ENCODE results near the gene LDAF1. TPM values are rescaled to one million over a fixed set of nuclear protein-coding genes. Genes with fewer than 3 reads are reported as not detected.

Gene LDAF1
- total and polyA plus RNA-seq, 10 of the 15 experiments (the other 5 are each of a cell fraction or from before 2014, with no cell fraction given): 4.6 to 21.4 (median 6.6) TPM

DNA sequence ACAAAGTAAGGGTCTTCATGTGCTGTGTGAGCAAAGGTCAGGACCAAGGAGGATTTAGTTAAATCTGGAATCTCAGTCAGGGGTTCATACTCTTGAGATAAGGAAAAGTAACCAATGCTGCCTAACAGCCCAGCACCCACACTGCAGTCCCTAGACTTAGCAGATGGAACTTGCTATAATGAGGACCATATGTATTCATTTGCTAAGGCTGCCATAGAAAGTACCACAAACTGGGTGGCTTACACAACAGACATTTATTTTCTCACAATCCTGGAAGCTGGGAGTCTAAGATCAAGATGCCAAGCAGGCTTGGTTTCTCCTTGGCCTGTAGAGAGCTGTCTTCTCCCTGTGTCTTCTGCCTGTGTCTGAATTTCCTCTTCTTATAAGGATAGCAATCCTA lies 32.1 kb downstream of the LDAF1 start (continued):
- TF ChIP-seq, protein P1, sequence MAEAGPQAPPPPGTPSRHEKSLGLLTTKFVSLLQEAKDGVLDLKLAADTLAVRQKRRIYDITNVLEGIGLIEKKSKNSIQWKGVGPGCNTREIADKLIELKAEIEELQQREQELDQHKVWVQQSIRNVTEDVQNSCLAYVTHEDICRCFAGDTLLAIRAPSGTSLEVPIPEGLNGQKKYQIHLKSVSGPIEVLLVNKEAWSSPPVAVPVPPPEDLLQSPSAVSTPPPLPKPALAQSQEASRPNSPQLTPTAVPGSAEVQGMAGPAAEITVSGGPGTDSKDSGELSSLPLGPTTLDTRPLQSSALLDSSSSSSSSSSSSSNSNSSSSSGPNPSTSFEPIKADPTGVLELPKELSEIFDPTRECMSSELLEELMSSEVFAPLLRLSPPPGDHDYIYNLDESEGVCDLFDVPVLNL (IDR thresholded peaks at IDR 0.05; ENCODE audit: low read depth, low read length): no peak

DNA sequence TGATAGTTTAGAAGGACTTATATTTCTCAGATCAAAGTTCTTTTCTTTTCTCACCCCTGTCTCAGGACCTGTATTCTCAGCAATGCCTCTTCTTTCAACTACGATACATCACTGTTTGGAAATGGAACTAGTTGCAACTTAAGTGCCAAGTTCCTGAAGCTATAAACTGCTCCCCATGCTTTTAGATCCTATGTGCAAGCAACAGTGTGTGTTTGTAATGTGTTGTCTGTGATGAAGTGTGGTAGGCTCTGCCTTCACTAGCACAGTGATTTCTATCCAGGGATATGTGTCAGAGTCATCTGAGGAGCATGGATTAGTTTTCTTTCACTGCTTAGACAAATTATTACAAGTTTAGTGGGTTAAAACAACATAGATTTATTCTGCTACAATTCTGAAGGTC lies 34.5 kb downstream of the LDAF1 start:
- TF ChIP-seq IKZF1 (conservative IDR thresholded peaks at IDR 0.05) (no peak), FOS (IDR thresholded peaks at IDR 0.05; ENCODE audit: borderline replicate concordance, extremely low read depth, insufficient read length) (no peak), POLR2AphosphoS5 (IDR thresholded peaks at IDR 0.05; ENCODE audit: low read length) (no peak), FOXM1 (IDR thresholded peaks at IDR 0.05; ENCODE audit: low read depth, low read length) (no peak), ZNF384 (IDR thresholded peaks at IDR 0.05; ENCODE audit: borderline replicate concordance, low read depth, low read length) (no peak), BACH1 (IDR thresholded peaks at IDR 0.05; ENCODE audit: borderline replicate concordance) (no peak), SUPT20H (IDR thresholded peaks at IDR 0.05; ENCODE audit: borderline replicate concordance, control insufficient read depth, low read depth, low read length) (no peak), CHD1 (IDR thresholded peaks at IDR 0.05; ENCODE audit: low read depth, low read length) (no peak)
- TF ChIP-seq, protein P2, sequence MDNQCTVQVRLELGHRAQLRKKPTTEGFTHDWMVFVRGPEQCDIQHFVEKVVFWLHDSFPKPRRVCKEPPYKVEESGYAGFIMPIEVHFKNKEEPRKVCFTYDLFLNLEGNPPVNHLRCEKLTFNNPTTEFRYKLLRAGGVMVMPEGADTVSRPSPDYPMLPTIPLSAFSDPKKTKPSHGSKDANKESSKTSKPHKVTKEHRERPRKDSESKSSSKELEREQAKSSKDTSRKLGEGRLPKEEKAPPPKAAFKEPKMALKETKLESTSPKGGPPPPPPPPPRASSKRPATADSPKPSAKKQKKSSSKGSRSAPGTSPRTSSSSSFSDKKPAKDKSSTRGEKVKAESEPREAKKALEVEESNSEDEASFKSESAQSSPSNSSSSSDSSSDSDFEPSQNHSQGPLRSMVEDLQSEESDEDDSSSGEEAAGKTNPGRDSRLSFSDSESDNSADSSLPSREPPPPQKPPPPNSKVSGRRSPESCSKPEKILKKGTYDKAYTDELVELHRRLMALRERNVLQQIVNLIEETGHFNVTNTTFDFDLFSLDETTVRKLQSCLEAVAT (IDR thresholded peaks at IDR 0.05): no peak
- TF ChIP-seq, protein P3, sequence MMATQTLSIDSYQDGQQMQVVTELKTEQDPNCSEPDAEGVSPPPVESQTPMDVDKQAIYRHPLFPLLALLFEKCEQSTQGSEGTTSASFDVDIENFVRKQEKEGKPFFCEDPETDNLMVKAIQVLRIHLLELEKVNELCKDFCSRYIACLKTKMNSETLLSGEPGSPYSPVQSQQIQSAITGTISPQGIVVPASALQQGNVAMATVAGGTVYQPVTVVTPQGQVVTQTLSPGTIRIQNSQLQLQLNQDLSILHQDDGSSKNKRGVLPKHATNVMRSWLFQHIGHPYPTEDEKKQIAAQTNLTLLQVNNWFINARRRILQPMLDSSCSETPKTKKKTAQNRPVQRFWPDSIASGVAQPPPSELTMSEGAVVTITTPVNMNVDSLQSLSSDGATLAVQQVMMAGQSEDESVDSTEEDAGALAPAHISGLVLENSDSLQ (IDR thresholded peaks at IDR 0.05): no peak
- POLR2A ChIA-PET: no interaction called here
- H3K27ac ChIP-seq (ENCODE audit: control insufficient read depth, insufficient read depth): no peak overlapping the region
- no peak overlapping the region for H3K4me3 ChIP-seq
- no peak overlapping the region for H2AFZ ChIP-seq (ENCODE audit: control insufficient read depth, low read depth, low read length)
- intact Hi-C loops (cut with micrococcal nuclease; ENCODE audit: unreplicated experiment): no loop called here
- SMC1A ChIA-PET (ENCODE audit: uncharacterized antibody, unreplicated experiment): interaction anchor here (0.9 to 1.1 kb wide), 4 partner anchors 81 to 108 kb away, joined by 3 to 4 read pairs (median 4); no protein-coding TSS in a partner anchor
- peaks cover 10% of the 10 kb centered on the region for H3K4me1 ChIP-seq (ENCODE audit: control insufficient read depth, insufficient read depth, low read length)
- ATAC-seq (no peak), FAIRE-seq (no peak), DNase-seq (ENCODE audit: low read depth, low spot score) (no peak)
- no peaks in the 10 kb centered on the region for H3K27me3 ChIP-seq (replicated peaks in 1 of 2; ENCODE audit: control insufficient read depth in 2 of 2, insufficient read depth in 2 of 2, low read length in 1 of 2)
- CTCF ChIA-PET: interaction anchor here (0.6 kb wide), 1 partner anchor 1483 kb away, joined by 3 read pairs; no protein-coding TSS in a partner anchor
- in situ Hi-C loops (cut with MboI): no loop called here
- no TSS peak for BruUV-seq (replicated peaks)
- no peaks in the 10 kb centered on the region for H3K36me3 ChIP-seq (ENCODE audit: control insufficient read depth in 2 of 2, insufficient read depth in 2 of 2, low read length in 1 of 2)
- H3K79me2 ChIP-seq (ENCODE audit: control insufficient read depth, insufficient read depth, low read length): no peaks in the 10 kb centered on the region
- no peak overlapping the region for H3K9ac ChIP-seq (ENCODE audit: control insufficient read depth, insufficient read depth, low read length)
- RAD21 ChIA-PET (ENCODE audit: unreplicated experiment): interaction anchor here (2.4 kb wide), 1 partner anchor 108 kb away, joined by 10 read pairs; no protein-coding TSS in a partner anchor
- no peaks in the 10 kb centered on the region; the same call in 2 of the 3 replicates for H3K9me3 ChIP-seq (replicated peaks; ENCODE audit: control insufficient read depth, insufficient read depth, low read length)
- no peak overlapping the region for H3K4me2 ChIP-seq (ENCODE audit: control insufficient read depth, insufficient read depth)
- WGBS (ENCODE audit: insufficient coverage, insufficient replicate concordance, low lambda C conversion rate, missing lambda C conversion rate): 69% methylated on average over 1 of the region's 1 CpG
- no peaks in the 10 kb centered on the region for H4K20me1 ChIP-seq (ENCODE audit: control insufficient read depth, insufficient read depth)
